Retina (tissue), 1 donor: ENCODE data around the gene PRLR.
A peak's percentile ranks its signal among the peaks of the same experiment; 100 is the strongest.

Experiments used
- DNase-seq: peaks from one replicate; pipeline ENCODE4 v3.0.0-alpha.2; 2016

PRLR gene

GRCh38 chr5:35233121-35233520 lies 2.8 kb upstream of the PRLR start:
- no peak for DNase-seq

- DNase-seq = no peak
Measured at GRCh38 chr5:35232124-35232523, 1.8 kb upstream of the PRLR start.

- DNase-seq = peak; percentile 67
Measured at GRCh38 chr5:35229076-35230037, 930 bp downstream of the PRLR start.

- DNase-seq = peak; percentile 43
Measured at GRCh38 chr5:35228310-35228709, 2.0 kb downstream of the PRLR start.

GRCh38 chr5:35227720-35228119 lies 2.6 kb downstream of the PRLR start:
- peak; percentile 52 for DNase-seq

GRCh38 chr5:35223787-35224395 lies 6.4 kb downstream of the PRLR start:
- no peak for DNase-seq

GRCh38 chr5:35220967-35221366 lies 9.3 kb downstream of the PRLR start:
- DNase-seq = no peak

GRCh38 chr5:35218981-35219380 lies 11.3 kb downstream of the PRLR start:
- DNase-seq = no peak

GRCh38 chr5:35214051-35214450 lies 16.2 kb downstream of the PRLR start:
- no peak for DNase-seq

- DNase-seq = no peak
Measured at GRCh38 chr5:35213608-35214007, 16.7 kb downstream of the PRLR start.

GRCh38 chr5:35212122-35212982 lies 17.9 kb downstream of the PRLR start:
- no peak for DNase-seq

GRCh38 chr5:35209862-35210261 lies 20.4 kb downstream of the PRLR start:
- no peak for DNase-seq

- no peak for DNase-seq
Measured at GRCh38 chr5:35205606-35206005, 24.7 kb downstream of the PRLR start.

GRCh38 chr5:35205186-35205585 lies 25.1 kb downstream of the PRLR start:
- DNase-seq = no peak

- no peak for DNase-seq
Measured at GRCh38 chr5:35203403-35203802, 26.9 kb downstream of the PRLR start.

GRCh38 chr5:35202319-35203111 lies 27.8 kb downstream of the PRLR start:
- DNase-seq = no peak

GRCh38 chr5:35201291-35201690 lies 29.0 kb downstream of the PRLR start:
- no peak for DNase-seq

- DNase-seq = no peak
Measured at GRCh38 chr5:35199886-35200285, 30.4 kb downstream of the PRLR start.

GRCh38 chr5:35198686-35199085 lies 31.6 kb downstream of the PRLR start:
- peak; percentile 29 for DNase-seq

- DNase-seq = no peak
Measured at GRCh38 chr5:35198075-35198474, 32.2 kb downstream of the PRLR start.

- DNase-seq = no peak
Measured at GRCh38 chr5:35197351-35197750, 32.9 kb downstream of the PRLR start.

GRCh38 chr5:35195472-35195852 lies 34.8 kb downstream of the PRLR start:
- no peak for DNase-seq
